DMS153 treated with DMSO at 0.1 percent for 48 hours (cell line): ENCODE measurements around the gene HAPLN2.
"Not testable (repeated sequence)": the region's sequence is repeated elsewhere in the genome, so short reads cannot be mapped to it uniquely, and the experiment has no call there.

Experiments used
- DNase-seq: peaks from one replicate; lab custom pipeline; 2025; ENCODE audit not compliant: unreplicated experiment; lab: John Stamatoyannopoulos, UW

HAPLN2 gene

DNA sequence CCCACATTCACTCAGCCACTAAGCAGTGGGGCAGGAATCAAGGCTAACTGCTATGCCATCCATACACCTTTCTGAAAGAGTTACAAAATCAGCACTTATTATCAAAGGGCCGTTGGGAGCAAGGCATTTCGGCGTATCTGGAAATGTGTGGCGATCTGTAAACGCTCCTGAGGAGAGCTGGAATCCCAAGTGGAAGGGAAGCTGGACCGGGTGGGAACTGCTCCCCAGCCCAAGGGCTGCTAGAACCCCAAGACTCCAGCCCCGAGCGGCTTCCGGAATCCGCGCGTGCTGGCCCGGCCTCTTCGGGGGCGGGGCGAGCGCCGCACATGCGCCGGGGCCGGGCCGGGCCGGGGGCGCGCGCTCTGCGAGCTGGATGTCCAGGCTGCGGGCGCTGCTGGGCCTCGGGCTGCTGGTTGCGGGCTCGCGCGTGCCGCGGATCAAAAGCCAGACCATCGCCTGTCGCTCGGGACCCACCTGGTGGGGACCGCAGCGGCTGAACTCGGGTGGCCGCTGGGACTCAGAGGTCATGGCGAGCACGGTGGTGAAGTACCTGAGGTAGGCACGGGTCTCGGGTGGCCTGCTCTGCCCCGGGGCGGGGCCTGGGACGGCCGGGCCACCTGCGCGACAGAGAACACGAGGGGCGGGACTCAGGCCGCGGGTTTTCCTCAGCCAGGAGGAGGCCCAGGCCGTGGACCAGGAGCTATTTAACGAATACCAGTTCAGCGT is 27.6 kb upstream of the HAPLN2 start, which contains the start of gene NAXE:
NAXE (plus strand) TSS at position 345 of the 726 bp plus-strand sequence; CDS start at position 374, 29 bp downstream.
- DNase-seq: peak; percentile 89

- no peak for DNase-seq
Measured at GRCh38 chr1:156592158-156592909, 26.9 kb upstream of the HAPLN2 start.

DNA sequence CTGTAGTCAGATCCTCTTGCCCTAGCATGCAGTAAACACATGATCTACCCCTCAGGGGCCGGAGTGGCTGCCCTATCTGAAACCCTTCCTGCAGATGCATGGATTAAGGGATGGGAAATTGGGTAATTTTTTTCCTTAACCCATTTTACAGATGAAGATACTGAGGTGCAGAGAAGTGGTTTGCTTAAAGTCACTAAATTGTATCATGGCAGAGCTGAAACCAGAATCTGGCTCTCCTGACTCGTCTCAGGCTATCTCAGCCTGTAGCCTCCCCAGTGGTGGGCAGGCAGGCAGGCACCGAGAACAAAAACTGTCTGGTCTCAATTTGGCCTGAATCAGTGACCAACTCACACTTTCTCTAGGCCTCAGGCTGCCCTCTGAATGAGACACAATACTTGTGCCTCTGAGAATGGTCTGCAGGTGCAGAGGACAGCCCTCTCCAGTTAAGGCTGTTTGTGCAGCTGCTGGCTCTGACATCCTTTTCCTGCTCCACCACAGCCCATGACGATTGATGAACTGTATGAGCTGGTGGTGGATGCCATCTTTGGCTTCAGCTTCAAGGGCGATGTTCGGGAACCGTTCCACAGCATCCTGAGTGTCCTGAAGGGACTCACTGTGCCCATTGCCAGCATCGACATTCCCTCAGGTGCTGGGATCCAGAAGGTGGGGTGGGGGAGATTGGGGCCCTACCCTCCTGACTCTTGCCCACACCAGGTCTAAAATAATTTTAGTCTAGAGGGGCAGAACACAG is 26.1 kb upstream of the HAPLN2 start:
- DNase-seq: no peak

GRCh38 chr1:156593661-156593989 is 25.6 kb upstream of the HAPLN2 start:
- DNase-seq: no peak

DNA sequence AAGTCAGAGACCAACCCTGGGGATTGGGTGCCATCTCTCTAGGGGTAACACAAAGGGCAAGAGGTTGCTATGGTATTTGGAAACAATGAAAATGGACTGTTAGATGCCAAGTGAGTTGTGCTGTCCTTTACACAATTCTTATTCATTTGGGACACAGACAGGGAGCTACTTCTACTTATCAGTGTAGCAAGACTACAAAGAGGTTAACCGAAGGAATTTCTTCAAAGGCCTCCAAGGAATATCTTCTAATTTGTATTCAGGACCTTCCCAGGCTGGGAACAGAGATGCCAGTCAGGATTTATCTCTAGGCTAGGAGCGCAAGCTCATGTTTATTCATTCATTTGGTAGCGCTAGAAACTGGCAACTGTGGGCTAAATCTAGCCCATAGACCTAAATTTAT is 25.0 kb upstream of the HAPLN2 start:
- DNase-seq: no peak

GRCh38 chr1:156595016-156595415 is 24.2 kb upstream of the HAPLN2 start:
- DNase-seq: no peak

DNA sequence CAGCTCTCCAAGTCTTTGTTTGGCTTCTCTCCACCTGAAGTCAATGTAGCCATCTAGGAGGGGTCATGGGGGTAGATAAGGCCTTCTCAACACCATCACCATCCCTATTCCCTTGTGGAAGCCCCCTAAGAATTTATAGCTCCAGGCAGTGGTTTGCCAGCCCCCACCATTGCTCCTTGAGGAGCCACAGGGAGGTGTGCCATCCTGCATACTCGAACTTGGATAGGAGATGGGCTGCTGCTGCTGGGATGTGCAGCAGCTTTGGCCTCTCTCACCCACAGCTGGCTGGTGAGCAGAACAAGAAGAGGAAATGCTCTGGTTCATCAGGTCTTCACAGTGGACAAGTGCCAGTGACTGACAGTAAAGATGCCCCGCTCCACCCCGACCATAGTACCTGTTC is 22.8 kb upstream of the HAPLN2 start:
- no peak for DNase-seq

- no peak for DNase-seq
Measured at GRCh38 chr1:156598125-156598524, 21.1 kb upstream of the HAPLN2 start.

GRCh38 chr1:156598731-156599432 is 20.3 kb upstream of the HAPLN2 start:
- DNase-seq: no peak

GRCh38 chr1:156599811-156600210 is 19.4 kb upstream of the HAPLN2 start:
- no peak for DNase-seq

DNA sequence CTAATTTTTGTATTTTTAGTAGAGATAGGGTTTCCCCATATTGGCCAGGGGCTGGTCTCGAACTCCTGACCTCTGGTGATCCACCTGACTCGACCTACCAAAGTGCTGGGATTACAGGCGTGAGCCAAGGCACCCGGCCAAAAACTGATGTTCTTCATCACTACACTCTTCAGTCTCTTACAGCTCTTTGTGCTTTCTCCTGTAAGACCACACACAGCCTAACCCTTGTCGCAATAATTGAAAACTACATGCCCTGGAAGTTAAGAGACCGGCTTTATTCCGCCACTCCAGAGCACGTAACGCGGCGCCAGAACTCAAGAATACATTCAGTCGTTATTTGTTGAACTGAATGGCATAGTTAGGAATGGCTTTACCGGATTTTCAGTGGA is 18.5 kb upstream of the HAPLN2 start:
- DNase-seq: no peak

DNA sequence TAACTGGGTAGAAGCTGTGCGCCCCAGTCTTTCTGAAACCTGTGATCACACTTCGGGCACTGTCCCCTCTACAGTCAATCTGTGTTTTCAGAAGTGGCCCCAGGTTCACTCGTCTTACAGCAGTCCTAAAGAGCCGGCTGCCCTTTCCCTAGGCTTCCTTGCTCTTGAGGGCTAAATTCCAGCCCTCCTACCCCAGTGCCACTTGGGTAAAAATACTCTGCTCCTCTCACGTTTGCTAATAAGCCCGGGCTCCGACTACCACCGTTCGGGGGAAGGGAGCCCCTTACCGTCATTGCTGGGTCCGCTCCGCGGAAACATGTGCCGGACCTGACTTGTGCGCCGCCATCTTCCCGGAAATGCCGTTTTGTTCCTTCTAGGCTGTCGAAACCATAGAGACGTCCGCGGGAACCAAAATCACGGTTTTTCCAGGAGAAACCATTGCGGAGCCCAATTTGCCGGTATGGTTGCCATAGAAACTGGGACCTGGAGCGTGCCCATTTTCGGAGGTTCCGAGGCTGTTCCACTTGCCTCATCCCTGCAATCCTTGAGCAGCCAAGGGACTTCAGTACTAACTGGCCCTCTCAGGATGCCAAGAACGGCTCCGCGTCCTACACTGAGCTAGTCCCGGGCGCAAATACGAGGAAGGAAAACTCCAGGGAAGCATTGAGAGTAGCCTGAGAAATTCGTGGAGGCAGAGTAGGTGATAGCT is 17.9 kb upstream of the HAPLN2 start, which contains the start of gene GPATCH4:
GPATCH4 (minus strand) TSS at position 358 of the 709 bp plus-strand sequence.
- peak; percentile 89 for DNase-seq

DNA sequence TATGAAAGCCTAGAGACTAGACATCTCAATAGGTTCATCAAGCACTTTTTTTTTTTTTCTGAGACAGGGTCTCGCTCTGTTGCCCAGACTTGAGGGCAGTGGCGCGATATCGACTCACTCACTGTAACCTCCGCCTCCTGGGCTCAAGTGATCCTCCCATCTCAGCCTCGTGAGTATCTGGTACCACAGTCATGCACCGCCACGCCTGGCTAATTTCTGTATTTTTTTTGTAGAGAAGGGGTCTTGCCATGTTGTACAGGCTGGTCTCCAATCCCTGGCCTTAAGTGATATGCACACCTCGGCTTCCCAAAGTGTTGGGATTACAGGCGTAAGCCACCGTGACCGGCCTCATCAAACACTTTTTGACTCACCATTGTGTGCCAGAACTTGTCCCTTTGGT is 17.3 kb upstream of the HAPLN2 start:
- no peak for DNase-seq

DNA sequence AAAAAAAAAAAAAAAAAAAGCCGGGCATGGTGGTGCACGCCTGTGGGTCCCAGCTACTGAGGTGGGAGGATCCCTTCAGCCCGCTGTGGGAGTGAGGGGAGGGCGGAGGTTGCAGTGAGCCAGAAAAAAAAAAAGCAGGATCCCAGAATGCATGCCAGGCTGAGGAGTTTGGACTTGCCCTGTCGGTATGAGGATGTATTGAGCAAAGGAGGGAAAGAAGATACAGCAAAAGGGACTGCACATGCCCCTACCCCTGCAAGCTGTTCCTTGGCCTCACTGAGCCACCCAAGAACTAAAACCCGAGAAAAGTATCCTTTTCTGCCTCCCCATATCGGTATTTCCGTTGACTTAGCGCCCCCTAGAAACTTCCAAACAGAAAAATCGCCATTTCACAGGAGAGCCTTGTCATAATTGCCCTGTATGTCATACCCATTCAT is 16.6 kb upstream of the HAPLN2 start:
- no peak for DNase-seq

GRCh38 chr1:156607344-156607743 is 11.9 kb upstream of the HAPLN2 start:
- not testable (repeated sequence) for DNase-seq

DNA sequence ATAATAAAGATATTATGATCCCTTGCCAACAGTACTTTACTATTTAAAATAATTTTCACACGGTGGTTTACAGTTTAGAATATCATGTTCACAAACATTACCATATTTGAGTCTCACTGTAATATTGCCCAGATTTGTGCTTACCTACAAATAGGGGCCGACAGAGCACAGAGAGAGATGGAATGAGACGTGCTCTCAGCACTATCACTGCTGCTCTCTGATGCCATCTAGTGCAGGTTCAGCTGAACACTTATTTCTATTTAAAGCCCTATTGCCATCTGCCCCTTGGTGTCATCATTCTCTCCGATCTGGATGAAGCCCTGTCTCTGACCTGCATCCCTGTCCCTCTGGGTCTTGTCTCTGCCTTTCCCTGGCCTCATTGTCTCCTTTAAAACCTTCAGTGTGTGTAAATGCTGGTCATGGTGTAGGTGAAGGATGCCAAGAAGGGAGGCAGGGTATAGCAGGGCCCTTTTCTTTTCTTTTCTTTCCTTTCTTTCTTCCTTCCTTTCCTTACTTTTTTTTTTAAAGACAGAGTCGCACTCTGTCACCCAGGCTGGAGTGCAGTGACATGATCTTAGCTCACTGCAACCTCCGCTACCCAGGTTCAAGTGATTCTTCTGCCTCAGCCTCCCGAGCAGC is 11.1 kb upstream of the HAPLN2 start:
- peak; percentile 92 for DNase-seq

- DNase-seq: peak; percentile 66
Measured at GRCh38 chr1:156608981-156609380, 10.2 kb upstream of the HAPLN2 start.

- not testable (repeated sequence) for DNase-seq
Measured at GRCh38 chr1:156610072-156610471, 9.1 kb upstream of the HAPLN2 start.

DNA sequence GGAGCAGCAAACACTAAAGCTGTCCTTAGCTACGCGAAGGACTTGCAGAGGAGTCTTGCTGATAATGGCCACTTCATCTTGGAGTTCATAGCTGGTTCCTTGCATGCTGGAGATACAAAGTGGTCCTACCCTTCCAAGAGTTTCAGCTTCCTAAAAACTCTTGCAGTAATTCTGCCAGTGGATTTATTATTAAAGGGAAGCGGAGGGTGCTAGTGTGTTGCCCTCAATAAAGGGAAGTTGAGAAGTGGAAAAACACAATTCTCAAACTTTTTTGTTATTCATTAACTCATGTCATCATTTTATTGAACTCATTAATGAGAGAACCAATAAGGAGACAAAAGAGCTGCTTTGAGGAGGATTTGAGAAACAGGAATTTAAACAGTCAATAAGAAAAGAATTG is 6.5 kb upstream of the HAPLN2 start:
- no peak for DNase-seq

DNA sequence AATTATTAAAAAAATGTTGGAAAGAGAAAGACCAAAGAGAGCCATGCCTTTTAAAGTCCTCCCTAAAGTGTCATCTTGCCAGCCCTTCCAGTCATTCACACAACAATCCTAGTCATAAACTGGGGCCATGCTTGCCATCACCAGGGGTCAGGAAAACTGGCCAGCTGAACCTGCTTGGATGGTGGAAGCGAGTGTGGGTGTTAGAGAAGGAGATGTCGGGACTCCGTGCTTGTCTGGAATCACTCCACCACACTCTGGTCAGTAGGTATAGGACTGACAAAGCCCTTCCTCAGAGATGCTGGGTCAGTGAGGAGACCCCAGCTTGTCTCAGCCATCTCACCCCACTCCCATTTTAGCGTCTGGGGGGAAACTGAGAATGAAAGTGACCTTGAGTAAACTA is 3.3 kb upstream of the HAPLN2 start:
- DNase-seq: no peak
